Central memory CD8-positive, alpha-beta T cell (primary cell): ENCODE measurements around the gene CLK2.
A peak's percentile ranks its signal among the peaks of the same experiment; 100 is the strongest.
"Not testable (repeated sequence)": the region's sequence is repeated elsewhere in the genome, so short reads cannot be mapped to it uniquely, and the experiment has no call there.

Experiments used
- ATAC-seq: fragments of 150-1000 bp; cut with Tn5 transposase; replicated peaks from 2 replicates; pipeline ENCODE4 v1.10.0; 2022; ENCODE audit warnings: mild to moderate bottlenecking, moderate FRiP score, moderate number of reproducible peaks; ENCODE audit not compliant: poor library complexity, severe bottlenecking; ENCODE audit errors: extremely low read depth
- DNase-seq, 2 donors: peaks; one replicate each; pipeline ENCODE4 v3.0.0; 2021; ENCODE audit warnings: low spot score in 2 of 2
- H3K27ac Mint-ChIP-seq: one replicate; pipeline ENCODE4 v1.8.0; 2022; ENCODE audit warnings: low read depth, mild to moderate bottlenecking, moderate library complexity, mixed read lengths
- H3K27me3 Mint-ChIP-seq: one replicate; pipeline ENCODE4 v1.8.0; 2022; ENCODE audit warnings: mixed read lengths
- H3K36me3 Mint-ChIP-seq: one replicate; pipeline ENCODE4 v1.8.0; 2022; ENCODE audit warnings: mild to moderate bottlenecking, moderate library complexity, mixed read lengths; ENCODE audit not compliant: insufficient read depth
- H3K4me1 Mint-ChIP-seq: one replicate; pipeline ENCODE4 v1.8.0; 2022; ENCODE audit warnings: mixed read lengths
- H3K4me3 Mint-ChIP-seq: one replicate; pipeline ENCODE4 v1.8.0; 2022; ENCODE audit warnings: mild to moderate bottlenecking, moderate library complexity, mixed read lengths
- H3K9me3 Mint-ChIP-seq: one replicate; pipeline ENCODE4 v1.8.0; 2022; ENCODE audit warnings: mixed read lengths

The CLK2 gene

GRCh38 chr1:155223047-155223446 lies 50.3 kb downstream of the CLK2 start:
- Mint-ChIP-seq H3K4me3 (no peak overlapping the region), H3K9me3 (no peaks in the 10 kb centered on the region), H3K4me1 (peaks cover 36% of the 10 kb centered on the region), H3K27ac (no peak overlapping the region), H3K36me3 (peaks cover 4% of the 10 kb centered on the region), H3K27me3 (no peaks in the 10 kb centered on the region)
- ATAC-seq (no peak), DNase-seq (no peak)

GRCh38 chr1:155220211-155220965 lies 52.9 kb downstream of the CLK2 start:
- not testable (repeated sequence) for H3K36me3 Mint-ChIP-seq, DNase-seq, H3K9me3 Mint-ChIP-seq, ATAC-seq, H3K27me3 Mint-ChIP-seq, H3K27ac Mint-ChIP-seq, H3K4me3 Mint-ChIP-seq
- peaks cover 16% of the 10 kb centered on the region for H3K4me1 Mint-ChIP-seq

GRCh38 chr1:155219592-155220031 lies 53.7 kb downstream of the CLK2 start:
- Mint-ChIP-seq H3K4me3 (no peak overlapping the region), H3K9me3 (no peaks in the 10 kb centered on the region), H3K27me3 (no peaks in the 10 kb centered on the region), H3K27ac (peak overlapping the region; percentile 16), H3K4me1 (peaks cover 16% of the 10 kb centered on the region), H3K36me3 (no peaks in the 10 kb centered on the region)
- DNase-seq, result no peak
- peak; percentile 22 for ATAC-seq

- Mint-ChIP-seq H3K4me1 (peaks cover 16% of the 10 kb centered on the region), H3K27me3 (no peaks in the 10 kb centered on the region), H3K4me3 (no peak overlapping the region), H3K9me3 (no peaks in the 10 kb centered on the region), H3K36me3 (no peaks in the 10 kb centered on the region), H3K27ac (peak overlapping the region; percentile 16)
- ATAC-seq (no peak), DNase-seq (no peak)
Observed at GRCh38 chr1:155218854-155219591, 54.3 kb downstream of the CLK2 start.

GRCh38 chr1:155214702-155215101 lies 58.6 kb downstream of the CLK2 start:
- not testable (repeated sequence) for H3K27me3 Mint-ChIP-seq, H3K27ac Mint-ChIP-seq, DNase-seq, H3K9me3 Mint-ChIP-seq, H3K4me3 Mint-ChIP-seq, H3K36me3 Mint-ChIP-seq
- peak; percentile 34 for ATAC-seq
- peaks cover 12% of the 10 kb centered on the region for H3K4me1 Mint-ChIP-seq
